NCI-H1930 (cell line): ENCODE data around the gene UTP11.
"Not testable (repeated sequence)": the region's sequence is repeated elsewhere in the genome, so short reads cannot be mapped to it uniquely, and the experiment has no call there.

Experiments
- DNase-seq, 2 experiments: peaks; one replicate each; lab custom pipeline; 2025; lab: John Stamatoyannopoulos, UW

Gene UTP11

GRCh38 chr1:38027201-38028104, 14.9 kb downstream of the UTP11 start:
- DNase-seq = no peak

GRCh38 chr1:38028105-38028591, 15.6 kb downstream of the UTP11 start:
- no peak for DNase-seq

DNA sequence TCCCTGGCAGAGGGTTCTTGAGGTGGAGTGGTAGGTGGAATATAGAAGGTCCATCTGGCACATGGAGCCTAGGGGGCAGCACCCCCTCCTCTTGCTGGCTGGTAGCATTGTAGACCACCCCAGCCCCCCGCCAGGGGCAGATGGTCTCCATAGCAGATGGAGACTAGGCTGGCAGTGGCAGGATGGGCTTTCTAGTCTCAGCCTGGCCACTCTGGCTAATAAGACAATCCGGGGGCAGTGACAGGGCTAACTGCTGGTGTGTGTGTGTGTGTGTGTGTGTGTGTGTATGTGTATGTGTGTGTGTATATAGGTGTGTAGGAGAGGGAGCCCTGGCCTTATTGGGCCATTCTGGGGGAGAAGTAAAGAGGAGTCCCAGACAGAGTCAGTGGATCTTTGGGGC, 16.1 kb downstream of the UTP11 start:
- no peak for DNase-seq

- DNase-seq = no peak
Measured at GRCh38 chr1:38029081-38029681, 16.6 kb downstream of the UTP11 start.

GRCh38 chr1:38029685-38030511, 17.4 kb downstream of the UTP11 start:
- no peak for DNase-seq

- no peak for DNase-seq
Measured at GRCh38 chr1:38030596-38031512, 18.3 kb downstream of the UTP11 start.

DNA sequence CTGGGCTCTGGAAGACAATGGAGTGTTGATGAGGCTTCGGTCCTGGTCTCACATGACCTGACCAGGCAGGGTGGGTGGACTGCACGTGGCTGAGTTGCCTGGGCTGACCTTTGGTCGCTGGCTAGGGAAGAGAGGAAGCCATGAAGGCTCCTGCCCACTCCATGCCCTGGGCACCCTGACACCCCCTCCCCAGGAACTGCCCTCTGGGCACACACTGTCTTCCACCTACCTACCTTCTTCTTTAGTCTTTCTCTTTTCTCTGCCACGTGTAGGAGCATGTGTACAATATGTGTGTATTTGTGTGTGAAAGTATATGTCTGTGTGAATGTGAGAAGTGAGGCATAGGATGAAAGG, 19.0 kb downstream of the UTP11 start:
- no peak for DNase-seq

DNA sequence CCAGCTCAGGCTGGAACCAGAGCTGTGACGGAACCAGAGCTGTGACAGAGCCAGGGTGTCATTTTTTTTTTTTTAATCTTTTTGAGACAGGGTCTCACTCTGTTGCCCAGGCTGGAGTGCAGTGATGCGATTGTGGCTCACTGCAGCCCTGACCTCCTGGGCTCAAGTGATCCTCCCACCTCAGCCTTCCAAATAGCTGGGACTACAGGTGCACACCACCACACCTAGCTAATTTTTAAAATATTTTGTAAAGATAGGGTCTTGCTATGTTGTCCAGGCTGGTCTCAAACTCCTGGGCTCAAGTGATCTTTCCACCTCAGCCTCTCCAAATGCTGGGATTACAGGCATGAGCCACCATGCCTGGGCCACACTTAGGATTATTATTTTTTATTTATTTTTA, 20.5 kb downstream of the UTP11 start:
- DNase-seq = not testable (repeated sequence)

- DNase-seq = no peak
Measured at GRCh38 chr1:38034871-38035270, 22.3 kb downstream of the UTP11 start.

DNA sequence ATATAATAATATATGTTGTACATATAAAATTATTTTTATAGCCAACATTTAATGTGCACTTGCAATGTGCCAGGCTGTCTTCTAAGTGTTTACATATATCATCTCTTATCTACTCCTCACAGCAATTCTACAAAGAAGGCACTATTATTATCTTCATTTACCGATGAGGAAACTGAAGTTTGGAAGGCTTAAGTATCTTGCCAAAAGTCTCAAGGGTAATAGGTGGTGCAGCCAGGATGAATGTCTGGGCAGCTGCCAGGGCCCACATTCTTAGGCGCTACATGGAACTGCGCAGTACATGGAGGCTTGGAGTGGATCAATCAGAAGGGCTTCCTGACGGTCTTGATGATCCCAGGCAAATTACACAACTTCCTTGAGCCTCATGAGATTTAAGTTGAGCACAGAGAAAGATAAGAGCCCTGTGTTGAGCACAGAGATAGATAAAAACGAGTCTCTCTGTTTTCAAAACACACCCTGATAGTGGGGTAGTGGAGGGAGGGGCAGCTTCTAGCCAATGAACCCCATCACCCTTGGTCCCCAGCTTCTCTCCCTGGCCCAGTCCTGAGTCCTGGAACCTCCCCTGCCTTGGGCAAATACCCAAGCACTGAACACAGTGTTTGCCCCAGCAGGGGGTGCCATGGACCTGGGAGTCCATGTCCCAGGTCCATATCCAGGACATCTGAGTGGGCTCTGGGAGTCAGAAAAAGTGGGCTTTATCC, 24.8 kb downstream of the UTP11 start:
- DNase-seq = no peak

DNA sequence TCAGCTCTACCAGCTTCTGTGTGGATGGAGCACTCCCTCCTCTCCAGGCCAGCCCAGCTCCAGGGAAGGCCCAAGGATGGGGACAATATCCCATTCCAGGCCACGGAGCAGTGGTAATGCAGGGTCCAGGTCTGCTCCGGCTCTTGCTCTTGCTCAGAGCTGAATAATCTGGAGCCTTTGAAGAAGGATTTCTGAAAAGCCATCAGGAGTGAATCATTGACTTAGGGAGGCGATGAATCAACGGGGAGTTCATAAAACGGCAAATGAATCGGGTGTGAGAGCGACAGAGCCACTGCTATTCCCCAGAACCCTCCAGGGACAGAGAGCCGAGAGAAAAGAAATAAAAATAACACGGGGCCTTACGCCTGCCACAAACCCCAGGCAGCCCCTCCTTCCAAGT, 26.3 kb downstream of the UTP11 start:
- DNase-seq = no peak

GRCh38 chr1:38039331-38040088, 27.0 kb downstream of the UTP11 start:
- DNase-seq = no peak

- no peak for DNase-seq
Measured at GRCh38 chr1:38041936-38042834, 29.7 kb downstream of the UTP11 start.

DNA sequence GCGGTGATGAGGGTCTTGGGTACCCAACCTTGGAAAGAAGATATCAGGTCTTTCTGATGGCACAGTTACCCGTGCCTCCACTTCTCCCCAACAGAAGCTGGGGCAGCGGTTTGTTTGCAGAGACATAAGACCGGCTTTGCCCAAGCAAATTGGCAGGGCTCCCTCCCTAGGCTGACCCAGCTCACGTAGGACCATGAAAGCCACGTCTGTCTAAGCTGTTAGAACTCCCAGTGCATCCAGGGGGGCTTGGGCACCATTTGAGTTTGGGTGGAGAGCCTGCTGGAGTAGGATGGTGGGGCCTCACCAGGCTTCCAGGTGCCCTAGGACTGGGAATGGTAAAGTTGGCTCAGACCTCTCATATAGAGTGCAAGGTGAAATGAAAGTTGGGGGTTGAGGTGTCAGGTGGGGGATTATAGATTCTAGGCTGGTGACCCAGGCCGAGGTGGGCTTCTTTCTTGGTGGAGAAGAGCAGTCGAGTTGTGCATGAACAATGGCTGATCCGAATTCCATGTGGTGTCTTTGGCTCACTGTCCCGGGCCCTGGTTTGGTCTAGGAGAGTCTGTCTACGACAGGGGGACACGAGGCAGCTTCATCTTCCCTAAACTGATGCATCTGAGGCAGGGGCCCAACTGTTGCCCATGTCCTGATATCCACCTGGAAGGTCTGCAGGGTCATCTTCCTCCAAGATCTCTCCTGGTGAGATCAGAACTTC, 30.7 kb downstream of the UTP11 start:
- no peak for DNase-seq

- no peak for DNase-seq
Measured at GRCh38 chr1:38044221-38045215, 32.0 kb downstream of the UTP11 start.

- peak in 1 of 2 experiments; percentile 16 for DNase-seq
Measured at GRCh38 chr1:38045401-38046332, 33.1 kb downstream of the UTP11 start.
